Type B pancreatic cell (in vitro differentiated cells): ENCODE measurements around the gene RPSA. TPM values are rescaled to one million over a fixed set of nuclear protein-coding genes. Genes with fewer than 3 reads are reported as not detected.

Experiments used
- DNase-seq: peaks from one replicate; pipeline ENCODE4 v3.0.0; 2021; ENCODE audit warnings: mixed read lengths; ENCODE audit not compliant: unreplicated experiment; ENCODE audit errors: extremely low spot score
- H3K27ac Mint-ChIP-seq: 2 replicates; pipeline ENCODE4 v1.8.0; 2021; ENCODE audit warnings: mild to moderate bottlenecking, mixed read lengths
- H3K27me3 Mint-ChIP-seq: 2 replicates; pipeline ENCODE4 v1.8.0; 2021; ENCODE audit warnings: mixed read lengths
- H3K36me3 Mint-ChIP-seq: 2 replicates; pipeline ENCODE4 v1.8.0; 2021; ENCODE audit warnings: mixed read lengths
- H3K4me1 Mint-ChIP-seq: one replicate; pipeline ENCODE4 v1.8.0; 2021; ENCODE audit warnings: mixed read lengths; ENCODE audit not compliant: unreplicated experiment
- H3K4me3 Mint-ChIP-seq: 2 replicates; pipeline ENCODE4 v1.8.0; 2021; ENCODE audit warnings: mild to moderate bottlenecking, mixed read lengths
- H3K9me3 Mint-ChIP-seq: 2 replicates; pipeline ENCODE4 v1.8.0; 2021; ENCODE audit warnings: mixed read lengths
- total RNA-seq: library from RNA; stranded (reverse); gene quantifications from 2 replicates; pipeline ENCODE4 v1.2.1, GENCODE V29; 2021; ENCODE audit warnings: low replicate concordance
- TF ChIP-seq, protein P1 (sequence below): fragments of 200-600 bp; sonication (generic); conservative IDR thresholded peaks from 2 replicates; pipeline ENCODE4 v1.5.0; 2021; ENCODE audit warnings: antibody characterized with exemption, mild to moderate bottlenecking

The RPSA gene
- total RNA-seq, 1 donor from 2014 or later: 1,454 TPM

DNA sequence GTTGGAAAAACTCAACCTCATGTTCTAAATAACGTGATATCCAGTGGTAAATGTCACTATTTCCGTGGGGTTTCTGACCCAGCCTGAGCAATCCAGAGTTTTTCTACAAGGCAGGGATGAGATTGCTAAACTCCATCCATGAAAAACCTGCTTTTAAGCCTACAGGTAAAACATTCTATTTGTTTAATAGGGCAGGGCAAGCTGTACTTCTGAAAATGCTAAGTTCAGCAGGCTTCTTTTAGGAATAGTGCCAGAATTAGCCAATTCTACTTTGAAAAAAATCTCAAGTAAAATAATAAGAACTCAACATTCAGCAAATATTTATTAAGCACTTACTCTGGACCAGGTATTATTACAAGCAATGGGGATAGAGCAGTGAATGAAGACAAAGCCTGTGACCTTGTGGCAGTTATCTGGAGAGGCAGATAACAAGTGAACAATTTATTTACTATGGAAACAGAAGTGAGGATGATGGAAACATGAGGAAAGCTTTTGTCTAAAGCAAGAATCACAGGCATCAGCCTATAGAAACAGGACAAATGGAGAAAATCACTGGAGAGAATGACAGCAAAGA is 13.3 kb downstream of the RPSA start:
- H3K27me3 Mint-ChIP-seq: peaks cover 5% of the 10 kb centered on the region
- no peak for DNase-seq
- no peak overlapping the region for H3K27ac Mint-ChIP-seq
- H3K9me3 Mint-ChIP-seq: no peaks in the 10 kb centered on the region
- H3K4me1 Mint-ChIP-seq: peaks cover 10% of the 10 kb centered on the region
- H3K36me3 Mint-ChIP-seq: no peaks in the 10 kb centered on the region
- H3K4me3 Mint-ChIP-seq: no peak overlapping the region
- TF ChIP-seq, protein P1, sequence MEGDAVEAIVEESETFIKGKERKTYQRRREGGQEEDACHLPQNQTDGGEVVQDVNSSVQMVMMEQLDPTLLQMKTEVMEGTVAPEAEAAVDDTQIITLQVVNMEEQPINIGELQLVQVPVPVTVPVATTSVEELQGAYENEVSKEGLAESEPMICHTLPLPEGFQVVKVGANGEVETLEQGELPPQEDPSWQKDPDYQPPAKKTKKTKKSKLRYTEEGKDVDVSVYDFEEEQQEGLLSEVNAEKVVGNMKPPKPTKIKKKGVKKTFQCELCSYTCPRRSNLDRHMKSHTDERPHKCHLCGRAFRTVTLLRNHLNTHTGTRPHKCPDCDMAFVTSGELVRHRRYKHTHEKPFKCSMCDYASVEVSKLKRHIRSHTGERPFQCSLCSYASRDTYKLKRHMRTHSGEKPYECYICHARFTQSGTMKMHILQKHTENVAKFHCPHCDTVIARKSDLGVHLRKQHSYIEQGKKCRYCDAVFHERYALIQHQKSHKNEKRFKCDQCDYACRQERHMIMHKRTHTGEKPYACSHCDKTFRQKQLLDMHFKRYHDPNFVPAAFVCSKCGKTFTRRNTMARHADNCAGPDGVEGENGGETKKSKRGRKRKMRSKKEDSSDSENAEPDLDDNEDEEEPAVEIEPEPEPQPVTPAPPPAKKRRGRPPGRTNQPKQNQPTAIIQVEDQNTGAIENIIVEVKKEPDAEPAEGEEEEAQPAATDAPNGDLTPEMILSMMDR: no peak

DNA sequence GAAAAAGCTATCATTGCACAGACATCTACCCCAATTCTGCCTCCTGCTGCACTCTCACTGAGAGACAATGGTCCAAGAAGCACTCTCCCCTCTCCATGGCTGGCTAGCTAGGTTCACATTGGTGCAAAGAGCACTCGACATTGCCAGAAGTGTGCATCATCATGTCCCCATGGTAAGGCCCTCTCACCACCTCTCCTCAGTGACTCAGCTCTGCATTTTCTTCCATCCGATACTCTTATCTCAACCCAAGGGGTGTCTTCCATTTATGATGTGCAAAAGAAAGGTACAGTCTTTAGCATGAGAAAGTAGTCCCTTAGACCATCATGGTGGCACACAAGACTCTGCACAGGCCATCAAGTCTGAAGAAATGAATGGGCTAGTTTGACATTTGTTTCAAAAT is 14.0 kb downstream of the RPSA start:
- no peaks in the 10 kb centered on the region for H3K9me3 Mint-ChIP-seq
- H3K27me3 Mint-ChIP-seq: peaks cover 5% of the 10 kb centered on the region

DNA sequence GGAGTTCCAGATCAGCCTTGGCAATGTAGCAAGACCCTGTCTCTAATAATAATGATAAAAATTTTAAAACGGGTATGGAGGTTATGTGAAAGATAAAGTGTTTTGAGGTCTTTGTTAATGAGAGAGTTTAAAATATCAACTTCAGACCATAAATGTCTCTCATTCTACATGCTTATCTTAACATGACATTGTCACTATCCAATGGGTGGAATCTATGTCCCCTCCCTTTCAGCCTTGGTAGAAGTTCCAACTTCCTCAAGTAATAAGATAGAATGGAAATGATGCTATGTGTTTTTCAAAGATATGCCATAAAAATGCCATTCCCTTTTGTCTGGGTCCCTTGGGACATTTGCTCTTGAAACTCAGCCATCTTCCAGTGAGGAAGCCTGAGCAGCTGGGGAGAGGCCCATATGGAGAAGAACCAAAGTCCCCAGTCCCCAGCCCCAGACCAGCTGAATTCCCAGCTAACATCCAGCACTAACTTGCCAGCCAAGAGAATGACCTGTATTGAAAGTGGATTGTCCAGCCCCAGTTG is 17.0 kb downstream of the RPSA start:
- no peaks in the 10 kb centered on the region for H3K9me3 Mint-ChIP-seq

More for the DNA sequence above, 14.0 kb downstream of the RPSA start:
- no peak overlapping the region for H3K27ac Mint-ChIP-seq
- DNase-seq: no peak
- TF ChIP-seq, protein P1: no peak
- no peak overlapping the region for H3K4me3 Mint-ChIP-seq
- H3K4me1 Mint-ChIP-seq: peaks cover 10% of the 10 kb centered on the region
- no peaks in the 10 kb centered on the region for H3K36me3 Mint-ChIP-seq

DNA sequence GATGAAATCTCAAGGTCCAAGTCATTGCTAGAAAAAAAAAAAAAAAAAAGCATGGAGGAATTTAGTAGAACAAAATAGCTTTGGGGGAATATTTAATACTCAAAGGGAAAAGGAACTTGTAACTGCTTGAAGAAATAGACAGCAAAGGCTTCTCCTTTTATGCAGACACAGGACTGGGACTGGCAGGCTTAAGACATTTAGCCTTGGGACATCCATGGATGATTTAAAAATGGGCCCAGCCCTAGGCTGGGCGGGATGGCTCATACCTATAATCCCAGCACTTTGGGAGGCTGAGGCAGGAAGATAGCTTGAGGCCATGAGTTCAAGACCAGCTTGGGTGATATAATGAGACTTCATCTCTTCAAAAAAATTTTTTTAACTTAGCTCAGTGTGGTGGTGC is 19.8 kb downstream of the RPSA start:
- peaks cover 4% of the 10 kb centered on the region for H3K27me3 Mint-ChIP-seq
- H3K9me3 Mint-ChIP-seq: no peaks in the 10 kb centered on the region
- no peak for DNase-seq
- TF ChIP-seq, protein P1: no peak
- H3K27ac Mint-ChIP-seq: no peak overlapping the region
- no peaks in the 10 kb centered on the region for H3K36me3 Mint-ChIP-seq
- H3K4me3 Mint-ChIP-seq: no peak overlapping the region
- no peaks in the 10 kb centered on the region for H3K4me1 Mint-ChIP-seq

More for the DNA sequence above, 17.0 kb downstream of the RPSA start:
- Mint-ChIP-seq H3K27ac (no peak overlapping the region), H3K4me3 (no peak overlapping the region), H3K27me3 (peaks cover 5% of the 10 kb centered on the region), H3K4me1 (peaks cover 10% of the 10 kb centered on the region), H3K36me3 (no peaks in the 10 kb centered on the region)
- TF ChIP-seq, protein P1: no peak
- DNase-seq: no peak

DNA sequence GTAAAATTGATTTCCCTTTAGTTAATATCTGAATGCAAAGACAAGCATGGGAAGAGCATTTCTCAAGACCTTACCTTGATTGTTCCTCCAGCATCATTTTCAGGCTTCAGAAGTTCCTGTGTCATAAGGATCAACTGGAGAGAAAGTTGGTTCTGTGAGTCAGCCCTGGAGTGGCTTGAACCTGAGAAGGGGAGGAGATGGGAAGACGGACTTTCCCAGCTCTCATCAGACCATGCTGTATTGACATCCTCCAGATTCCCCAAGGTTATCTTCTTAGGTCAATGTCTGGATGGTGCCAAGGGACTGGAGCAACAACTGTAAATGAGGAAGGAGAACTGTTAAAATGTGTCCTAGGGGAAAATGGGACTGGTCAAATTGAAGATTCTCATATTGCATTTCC is 21.0 kb downstream of the RPSA start:
- TF ChIP-seq, protein P1: no peak
- no peaks in the 10 kb centered on the region for H3K4me1 Mint-ChIP-seq
- H3K9me3 Mint-ChIP-seq: no peaks in the 10 kb centered on the region
- no peak overlapping the region for H3K4me3 Mint-ChIP-seq
- peaks cover 4% of the 10 kb centered on the region for H3K27me3 Mint-ChIP-seq
- no peak for DNase-seq
- H3K27ac Mint-ChIP-seq: no peak overlapping the region
- no peaks in the 10 kb centered on the region for H3K36me3 Mint-ChIP-seq
